Activated CD4-positive, CD25-positive, alpha-beta regulatory T cell treated with anti-CD3 and anti-CD28 coated beads, Interleukin-2, amount 50 U/mL, for 24 hours (primary cell): ENCODE data around the gene CD3E.

Experiments
- ATAC-seq, 2 donors: fragments of 150-1000 bp; cut with Tn5 transposase; one replicate each; pipeline ENCODE4 v1.10.0; 2021; ENCODE audit warnings: mild to moderate bottlenecking in 1 of 2, moderate library complexity in 1 of 2

CD3E gene

GRCh38 chr11:118328745-118329144 lies 24.2 kb downstream of the CD3E start:
- ATAC-seq: no peak

GRCh38 chr11:118334745-118335144 lies 30.2 kb downstream of the CD3E start:
- ATAC-seq: peak; percentile 16 to 39

GRCh38 chr11:118338637-118339061 lies 34.1 kb downstream of the CD3E start:
- ATAC-seq: peak; percentile 73 to 74

GRCh38 chr11:118339281-118339961 lies 34.9 kb downstream of the CD3E start:
- no peak for ATAC-seq

- ATAC-seq: no peak
Observed at GRCh38 chr11:118340449-118340848, 35.9 kb downstream of the CD3E start.

- no peak for ATAC-seq
Observed at GRCh38 chr11:118341261-118341660, 36.7 kb downstream of the CD3E start.

GRCh38 chr11:118341815-118342489 lies 37.4 kb downstream of the CD3E start:
- ATAC-seq: no peak

GRCh38 chr11:118342503-118343161 lies 38.1 kb downstream of the CD3E start, which contains the start of gene CD3D:
Gene CD3D, minus strand, starts transcription at chr11:118342705. Its CDS starts 98 bp downstream, at chr11:118342607.
- ATAC-seq: peak; percentile 66 to 69

- peak; percentile 30 to 39 for ATAC-seq
Observed at GRCh38 chr11:118343248-118343647, 38.7 kb downstream of the CD3E start.

GRCh38 chr11:118343981-118344515 lies 39.5 kb downstream of the CD3E start, which contains the start of gene CD3G:
Gene CD3G, plus strand, starts transcription at chr11:118344344. Its CDS starts 80 bp downstream, at chr11:118344424.
- peak; percentile 62 to 67 for ATAC-seq

- ATAC-seq: no peak
Observed at GRCh38 chr11:118349475-118349874, 44.9 kb downstream of the CD3E start.

GRCh38 chr11:118353084-118353710 lies 48.7 kb downstream of the CD3E start:
- ATAC-seq: no peak

GRCh38 chr11:118358071-118358470 lies 53.5 kb downstream of the CD3E start:
- ATAC-seq: no peak

- ATAC-seq: peak; percentile 94 to 97
Observed at GRCh38 chr11:118359295-118359958, 54.9 kb downstream of the CD3E start, which contains the start of gene UBE4A. Gene UBE4A, plus strand, starts transcription at chr11:118359600. Its CDS starts 5,481 bp downstream, at chr11:118365081.

GRCh38 chr11:118364956-118365615 lies 60.6 kb downstream of the CD3E start:
- ATAC-seq: no peak
